HEK293 (cell line): ENCODE measurements around the gene DCBLD2.

ENCODE experiments used
- CTCF ChIA-PET: fragments of 350-600 bp; formaldehyde crosslinking; extraction: SDS; loops from one replicate; lab custom pipeline; 2021; ENCODE audit warnings: antibody characterized with exemption; lab: Yijun Ruan, JAX
- POLR2A ChIA-PET: fragments of 300-600 bp; formaldehyde crosslinking; extraction: SDS; loops from one replicate; lab custom pipeline; 2020; ENCODE audit warnings: antibody characterized with exemption, inconsistent platforms; lab: Yijun Ruan, JAX
- H3K27ac ChIP-seq: fragments of 200-500 bp; sonication (Bioruptor generic); 2 replicates; pipeline ENCODE4 v1.5.1; 2014; ENCODE audit warnings: low read depth, low read length, control low read depth, inconsistent platforms; ENCODE audit errors: extremely low read depth
- H3K36me3 ChIP-seq, 2 experiments: fragments of 200-500 bp in 1 of 2; sonication (Bioruptor generic) in 1 of 2; 1 replicate in 1 of 2; 2 replicates in 1 of 2; pipeline ENCODE4 v1.5.1; 2014 to 2017; ENCODE audit warnings: inconsistent platforms in 2 of 2, low read length in 2 of 2; ENCODE audit not compliant: control insufficient read depth in 2 of 2, insufficient read depth in 1 of 2
- H3K4me1 ChIP-seq: fragments of 200-500 bp; sonication (Bioruptor generic); 2 replicates; pipeline ENCODE4 v1.5.1; 2014; ENCODE audit warnings: mild to moderate bottlenecking, low read length, inconsistent platforms; ENCODE audit not compliant: control insufficient read depth, insufficient read depth
- H3K4me3 ChIP-seq: 2 replicates; pipeline ENCODE4 v1.5.1; 2011; ENCODE audit warnings: low read depth, mild to moderate bottlenecking, control low read depth, low read length, moderate library complexity
- H3K9me3 ChIP-seq: fragments of 200-500 bp; sonication (Bioruptor generic); 2 replicates; pipeline ENCODE4 v1.5.1; 2014; ENCODE audit warnings: low read depth, low read length, inconsistent platforms; ENCODE audit not compliant: control insufficient read depth, insufficient read depth
- ATF2 ChIP-seq: fragments of 450-650 bp; formaldehyde crosslinking; IDR thresholded peaks from 2 replicates; pipeline ENCODE4 v1.5.1; 2016; ENCODE audit warnings: missing biosample characterization, missing genetic modification characterization, low read depth
- ELK4 ChIP-seq: IDR thresholded peaks from 2 replicates; pipeline ENCODE4 v1.6.1; 2011; ENCODE audit warnings: mild to moderate bottlenecking, low read depth, low read length, borderline replicate concordance
- GLIS1 ChIP-seq: fragments of 450-650 bp; formaldehyde crosslinking; IDR thresholded peaks from 2 replicates; pipeline ENCODE4 v1.5.1; 2016; ENCODE audit warnings: missing biosample characterization, missing genetic modification characterization
- GLIS2 ChIP-seq: fragments of 450-650 bp; formaldehyde crosslinking; IDR thresholded peaks from 2 replicates; pipeline ENCODE4 v1.5.1; 2016; ENCODE audit warnings: missing biosample characterization, missing genetic modification characterization
- HOXD13 ChIP-seq: sonication (generic); formaldehyde crosslinking; IDR thresholded peaks from 2 replicates; pipeline ENCODE4 v1.8.0; 2022; ENCODE audit warnings: missing genetic modification reagents, borderline replicate concordance
- MZF1 ChIP-seq: fragments of 450-650 bp; formaldehyde crosslinking; IDR thresholded peaks from 2 replicates; pipeline ENCODE4 v1.5.1; 2017; ENCODE audit warnings: missing biosample characterization, missing genetic modification characterization, borderline replicate concordance
- PATZ1 ChIP-seq: fragments of 450-650 bp; formaldehyde crosslinking; IDR thresholded peaks from 2 replicates; pipeline ENCODE4 v1.5.1; 2016; ENCODE audit warnings: missing biosample characterization, missing genetic modification characterization
- TRIM28 ChIP-seq: IDR thresholded peaks from 2 replicates; pipeline ENCODE4 v1.6.1; 2011; ENCODE audit warnings: low read length, control low read depth, borderline replicate concordance
- ZEB2 ChIP-seq: fragments of 450-650 bp; formaldehyde crosslinking; IDR thresholded peaks from 2 replicates; pipeline ENCODE4 v1.5.1; 2016; ENCODE audit warnings: missing biosample characterization, missing genetic modification characterization
- ZNF112 ChIP-seq: fragments of 450-650 bp; formaldehyde crosslinking; IDR thresholded peaks from 2 replicates; pipeline ENCODE4 v1.5.0; 2017; ENCODE audit warnings: missing biosample characterization, missing genetic modification characterization
- ZNF138 ChIP-seq: fragments of 450-650 bp; formaldehyde crosslinking; IDR thresholded peaks from 2 replicates; pipeline ENCODE4 v1.5.1; 2016; ENCODE audit warnings: missing biosample characterization, missing genetic modification characterization, borderline replicate concordance
- ZNF146 ChIP-seq: fragments of 450-650 bp; formaldehyde crosslinking; IDR thresholded peaks from 2 replicates; pipeline ENCODE4 v1.5.1; 2016; ENCODE audit warnings: missing biosample characterization, missing genetic modification characterization
- ZNF148 ChIP-seq: fragments of 450-650 bp; formaldehyde crosslinking; IDR thresholded peaks from 2 replicates; pipeline ENCODE4 v1.5.0; 2017; ENCODE audit warnings: missing biosample characterization, missing genetic modification characterization, borderline replicate concordance
- ZNF157 ChIP-seq: fragments of 450-650 bp; formaldehyde crosslinking; IDR thresholded peaks from 2 replicates; pipeline ENCODE4 v1.5.1; 2016; ENCODE audit warnings: missing biosample characterization, missing genetic modification characterization
- ZNF169 ChIP-seq: fragments of 450-650 bp; formaldehyde crosslinking; IDR thresholded peaks from 2 replicates; pipeline ENCODE4 v1.5.1; 2016; ENCODE audit warnings: missing biosample characterization, missing genetic modification characterization
- ZNF266 ChIP-seq: fragments of 450-650 bp; formaldehyde crosslinking; IDR thresholded peaks from 2 replicates; pipeline ENCODE4 v1.5.1; 2016; ENCODE audit warnings: missing biosample characterization, missing genetic modification characterization, low read depth
- ZNF335 ChIP-seq: fragments of 450-650 bp; formaldehyde crosslinking; conservative IDR thresholded peaks from 2 replicates; pipeline ENCODE4 v1.5.1; 2016; ENCODE audit warnings: missing biosample characterization, missing genetic modification characterization
- ZNF37A ChIP-seq: fragments of 450-650 bp; IDR thresholded peaks from 2 replicates; pipeline ENCODE4 v1.5.1; 2018; ENCODE audit warnings: missing biosample characterization, missing genetic modification characterization
- ZNF391 ChIP-seq: fragments of 450-650 bp; formaldehyde crosslinking; IDR thresholded peaks from 2 replicates; pipeline ENCODE4 v1.5.1; 2016; ENCODE audit warnings: low read depth, missing biosample characterization, missing genetic modification characterization, borderline replicate concordance
- ZNF423 ChIP-seq: fragments of 450-650 bp; formaldehyde crosslinking; IDR thresholded peaks from 2 replicates; pipeline ENCODE4 v1.5.1; 2016; ENCODE audit warnings: missing biosample characterization, missing genetic modification characterization
- ZNF529 ChIP-seq: fragments of 450-650 bp; formaldehyde crosslinking; IDR thresholded peaks from 2 replicates; pipeline ENCODE4 v1.5.1; 2017; ENCODE audit warnings: missing genetic modification characterization, missing biosample characterization; ENCODE audit not compliant: insufficient replicate concordance
- ZNF571 ChIP-seq: fragments of 450-650 bp; formaldehyde crosslinking; IDR thresholded peaks from 2 replicates; pipeline ENCODE4 v1.5.0; 2017; ENCODE audit warnings: missing biosample characterization, missing genetic modification characterization
- ZNF776 ChIP-seq: fragments of 450-650 bp; formaldehyde crosslinking; IDR thresholded peaks from 2 replicates; pipeline ENCODE4 v1.5.0; 2017; ENCODE audit warnings: missing biosample characterization, missing genetic modification characterization, borderline replicate concordance
- ZXDB ChIP-seq: fragments of 450-650 bp; formaldehyde crosslinking; IDR thresholded peaks from 2 replicates; pipeline ENCODE4 v1.5.1; 2016; ENCODE audit warnings: missing biosample characterization, missing genetic modification characterization

The DCBLD2 gene

GRCh38 chr3:98793971-98794370 is 107.5 kb downstream of the DCBLD2 start (continued):
- TF ChIP-seq ZNF138 (tag by site-specific recombination), result no peak
- no peak for TF ChIP-seq ATF2 (tag by site-specific recombination)

- no peaks in the 10 kb centered on the region for H3K4me1 ChIP-seq
- no peak overlapping the region for H3K27ac ChIP-seq
- no peak for TF ChIP-seq MZF1 (tag by site-specific recombination)
- no peak for TF ChIP-seq ZNF157
- TF ChIP-seq ZNF335 (tag by site-specific recombination), result no peak
- no peak for TF ChIP-seq ZNF146
- no peak for TF ChIP-seq ZNF391 (tag by site-specific recombination)
- TF ChIP-seq PATZ1, result no peak
- no peak for TF ChIP-seq HOXD13
- no peak for TF ChIP-seq ZNF37A (tag by site-specific recombination)
- no peak for TF ChIP-seq ZEB2 (tag by site-specific recombination)
- no peak for TF ChIP-seq ZNF571 (tag by site-specific recombination)
- TF ChIP-seq GLIS1 (tag by site-specific recombination), result no peak
- TF ChIP-seq ZNF266, result no peak
- TF ChIP-seq ZNF112 (tag by site-specific recombination), result no peak
- ChIA-PET POLR2A (no interaction called here), CTCF (interaction anchor here (1.3 kb wide), 1 partner anchor 189 kb away, joined by 6 read pairs; no protein-coding TSS in a partner anchor)
- H3K4me3 ChIP-seq, result no peak overlapping the region
- H3K9me3 ChIP-seq, result no peaks in the 10 kb centered on the region
- H3K36me3 ChIP-seq, result peaks cover 0 to 23% of the 10 kb centered on the region in 2 experiments; a peak in 1 of 3 replicates
These were observed 109.9 kb downstream of the DCBLD2 start for GRCh38 chr3:98791341-98792325.

GRCh38 chr3:98788651-98789050 is 112.8 kb downstream of the DCBLD2 start:
- H3K27ac ChIP-seq, result no peak overlapping the region
- H3K4me1 ChIP-seq, result no peaks in the 10 kb centered on the region
- POLR2A ChIA-PET, result no interaction called here
- H3K9me3 ChIP-seq, result no peaks in the 10 kb centered on the region
- CTCF ChIA-PET, result interaction anchor here (0.6 to 1.2 kb wide), 2 partner anchors 46 to 186 kb away, joined by 3 to 4 read pairs; no protein-coding TSS in a partner anchor
- peaks cover 0 to 23% of the 10 kb centered on the region in 2 experiments; a peak in 1 of 3 replicates for H3K36me3 ChIP-seq
- no peak overlapping the region for H3K4me3 ChIP-seq
- TF ChIP-seq ZNF776 (no peak), TRIM28 (no peak), ELK4 (no peak), ZXDB (tag by site-specific recombination) (no peak), ZNF423 (tag by site-specific recombination) (no peak), ZNF529 (tag by site-specific recombination) (no peak), ZNF148 (tag by site-specific recombination) (no peak), GLIS2 (tag by site-specific recombination) (no peak), ZNF169 (tag by site-specific recombination) (no peak)
